ENCODE results near the gene ALPG.
"Not testable (repeated sequence)": the region's sequence is repeated elsewhere in the genome, so short reads cannot be mapped to it uniquely, and the experiment has no call there.

The ALPG gene

GRCh38 chr2:232379610-232380590 is 26.7 kb upstream of the ALPG start:
- H3K9ac ChIP-seq (ENCODE audit: low read length): not testable (repeated sequence)

DNA sequence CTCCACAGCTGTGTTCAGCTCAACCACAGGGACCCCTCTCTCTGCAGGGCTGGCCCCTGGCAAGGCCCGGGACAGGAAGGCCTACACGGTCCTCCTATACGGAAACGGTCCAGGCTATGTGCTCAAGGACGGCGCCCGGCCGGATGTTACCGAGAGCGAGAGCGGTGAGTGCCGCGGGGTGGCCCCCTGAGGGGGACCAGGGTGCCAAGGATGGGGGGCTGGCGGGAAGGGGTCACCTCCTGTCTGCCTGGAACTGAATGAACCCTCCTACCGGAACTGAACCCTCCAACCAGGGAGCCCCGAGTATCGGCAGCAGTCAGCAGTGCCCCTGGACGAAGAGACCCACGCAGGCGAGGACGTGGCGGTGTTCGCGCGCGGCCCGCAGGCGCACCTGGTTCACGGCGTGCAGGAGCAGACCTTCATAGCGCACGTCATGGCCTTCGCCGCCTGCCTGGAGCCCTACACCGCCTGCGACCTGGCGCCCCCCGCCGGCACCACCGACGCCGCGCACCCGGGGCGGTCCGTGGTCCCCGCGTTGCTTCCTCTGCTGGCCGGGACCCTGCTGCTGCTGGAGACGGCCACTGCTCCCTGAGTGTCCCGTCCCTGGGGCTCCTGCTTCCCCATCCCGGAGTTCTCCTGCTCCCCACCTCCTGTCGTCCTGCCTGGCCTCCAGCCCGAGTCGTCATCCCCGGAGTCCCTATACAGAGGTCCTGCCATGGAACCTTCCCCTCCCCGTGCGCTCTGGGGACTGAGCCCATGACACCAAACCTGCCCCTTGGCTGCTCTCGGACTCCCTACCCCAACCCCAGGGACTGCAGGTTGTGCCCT is 25.2 kb upstream of the ALPG start:
- H3K27me3 ChIP-seq (ENCODE audit: control insufficient read depth, insufficient read depth, low read length): peaks cover 43% of the 10 kb centered on the region

More at GRCh38 chr2:232379610-232380590, 26.7 kb upstream of the ALPG start:
- H3K4me1 ChIP-seq (ENCODE audit: control insufficient read depth, insufficient read depth, low read length); H3K9me3 ChIP-seq (ENCODE audit: control insufficient read depth, low read length); H3K36me3 ChIP-seq (ENCODE audit: control insufficient read depth, insufficient read depth, low read length); H3K4me3 ChIP-seq (ENCODE audit: low read length): not testable (repeated sequence)
- H3K27me3 ChIP-seq (ENCODE audit: control insufficient read depth, insufficient read depth, low read length): peaks cover 28% of the 10 kb centered on the region

DNA sequence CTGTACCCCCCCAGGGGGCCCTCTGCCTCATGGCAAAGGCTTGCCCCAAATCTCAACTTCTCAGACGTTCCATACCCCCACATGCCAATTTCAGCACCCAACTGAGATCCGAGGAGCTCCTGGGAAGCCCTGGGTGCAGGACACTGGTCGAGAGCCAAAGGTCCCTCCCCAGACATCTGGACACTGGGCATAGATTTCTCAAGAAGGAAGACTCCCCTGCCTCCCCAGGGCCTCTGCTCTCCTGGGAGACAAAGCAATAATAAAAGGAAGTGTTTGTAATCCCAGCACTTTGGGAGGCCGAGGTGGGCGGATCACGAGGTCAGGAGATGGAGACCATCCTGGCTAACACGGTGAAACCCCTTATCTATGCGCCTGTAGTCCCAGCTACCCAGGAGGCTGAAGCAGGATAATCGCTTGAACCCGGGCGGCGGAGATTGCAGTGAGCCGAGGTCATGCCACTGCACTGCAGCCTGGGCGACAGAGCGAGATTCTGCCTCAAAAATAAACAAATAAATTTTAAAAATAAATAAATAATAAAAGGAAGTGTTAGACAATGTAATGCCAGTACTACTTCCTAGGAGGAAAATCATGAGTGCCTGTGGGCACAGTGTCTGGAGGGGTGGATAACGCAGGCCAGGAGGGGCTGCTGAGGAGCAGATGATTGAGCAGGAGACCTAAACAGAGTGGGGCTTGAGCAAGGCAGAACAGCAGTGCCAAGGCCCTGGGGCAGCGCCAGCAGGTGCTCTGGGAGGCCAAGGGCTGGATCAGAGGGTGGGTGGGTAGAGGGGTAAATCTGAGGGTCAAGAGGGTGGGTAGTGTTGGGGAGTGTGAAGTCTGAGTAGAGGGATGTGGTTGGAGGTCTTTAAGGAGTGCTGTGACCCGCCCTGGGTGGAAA is 24.1 kb upstream of the ALPG start:
- no peaks in the 10 kb centered on the region for H3K9me3 ChIP-seq (ENCODE audit: control insufficient read depth, low read length)
- H3K27me3 ChIP-seq (ENCODE audit: control insufficient read depth, insufficient read depth, low read length): peaks cover 55% of the 10 kb centered on the region
- H3K4me3 ChIP-seq (ENCODE audit: low read length): no peak overlapping the region
- H3K9ac ChIP-seq (ENCODE audit: low read length): no peak overlapping the region
- peaks cover 11% of the 10 kb centered on the region for H3K4me1 ChIP-seq (ENCODE audit: control insufficient read depth, insufficient read depth, low read length)
- no peaks in the 10 kb centered on the region for H3K36me3 ChIP-seq (ENCODE audit: control insufficient read depth, insufficient read depth, low read length)

More for the DNA sequence above, 25.2 kb upstream of the ALPG start:
- not testable (repeated sequence) for H3K9me3 ChIP-seq (ENCODE audit: control insufficient read depth, low read length); H3K4me3 ChIP-seq (ENCODE audit: low read length); H3K9ac ChIP-seq (ENCODE audit: low read length); H3K4me1 ChIP-seq (ENCODE audit: control insufficient read depth, insufficient read depth, low read length); H3K36me3 ChIP-seq (ENCODE audit: control insufficient read depth, insufficient read depth, low read length)

GRCh38 chr2:232384466-232384865 is 22.2 kb upstream of the ALPG start:
- H3K36me3 ChIP-seq (ENCODE audit: control insufficient read depth, insufficient read depth, low read length): no peaks in the 10 kb centered on the region
- H3K4me3 ChIP-seq (ENCODE audit: low read length): no peak overlapping the region
- H3K9ac ChIP-seq (ENCODE audit: low read length): no peak overlapping the region
- H3K9me3 ChIP-seq (ENCODE audit: control insufficient read depth, low read length): no peaks in the 10 kb centered on the region
- peaks cover 71% of the 10 kb centered on the region for H3K27me3 ChIP-seq (ENCODE audit: control insufficient read depth, insufficient read depth, low read length)
- peaks cover 21% of the 10 kb centered on the region for H3K4me1 ChIP-seq (ENCODE audit: control insufficient read depth, insufficient read depth, low read length)

DNA sequence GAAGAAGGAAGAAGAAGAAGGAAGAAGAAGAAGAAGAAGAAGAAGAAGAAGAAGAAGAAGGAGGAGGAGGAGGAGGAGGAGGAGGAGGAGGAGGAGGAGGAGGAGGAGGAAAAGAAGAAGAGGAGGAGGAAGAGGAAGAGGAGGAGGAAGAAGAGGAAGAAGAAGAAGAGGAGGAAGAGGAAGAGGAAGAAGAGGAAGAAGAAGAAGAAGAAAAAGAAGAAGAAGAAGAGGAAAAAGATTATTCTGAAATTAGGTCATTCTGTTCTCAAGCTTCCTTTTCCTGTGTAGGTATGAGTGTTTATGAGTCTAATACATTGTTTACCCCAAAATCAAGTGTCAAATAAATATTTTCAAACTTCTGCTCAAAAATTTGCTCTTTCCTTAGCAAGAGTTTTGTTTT is 21.6 kb upstream of the ALPG start:
- peaks cover 72% of the 10 kb centered on the region for H3K27me3 ChIP-seq (ENCODE audit: control insufficient read depth, insufficient read depth, low read length)
- peaks cover 21% of the 10 kb centered on the region for H3K4me1 ChIP-seq (ENCODE audit: control insufficient read depth, insufficient read depth, low read length)
- H3K9me3 ChIP-seq (ENCODE audit: control insufficient read depth, low read length); H3K9ac ChIP-seq (ENCODE audit: low read length); H3K36me3 ChIP-seq (ENCODE audit: control insufficient read depth, insufficient read depth, low read length); H3K4me3 ChIP-seq (ENCODE audit: low read length): not testable (repeated sequence)

DNA sequence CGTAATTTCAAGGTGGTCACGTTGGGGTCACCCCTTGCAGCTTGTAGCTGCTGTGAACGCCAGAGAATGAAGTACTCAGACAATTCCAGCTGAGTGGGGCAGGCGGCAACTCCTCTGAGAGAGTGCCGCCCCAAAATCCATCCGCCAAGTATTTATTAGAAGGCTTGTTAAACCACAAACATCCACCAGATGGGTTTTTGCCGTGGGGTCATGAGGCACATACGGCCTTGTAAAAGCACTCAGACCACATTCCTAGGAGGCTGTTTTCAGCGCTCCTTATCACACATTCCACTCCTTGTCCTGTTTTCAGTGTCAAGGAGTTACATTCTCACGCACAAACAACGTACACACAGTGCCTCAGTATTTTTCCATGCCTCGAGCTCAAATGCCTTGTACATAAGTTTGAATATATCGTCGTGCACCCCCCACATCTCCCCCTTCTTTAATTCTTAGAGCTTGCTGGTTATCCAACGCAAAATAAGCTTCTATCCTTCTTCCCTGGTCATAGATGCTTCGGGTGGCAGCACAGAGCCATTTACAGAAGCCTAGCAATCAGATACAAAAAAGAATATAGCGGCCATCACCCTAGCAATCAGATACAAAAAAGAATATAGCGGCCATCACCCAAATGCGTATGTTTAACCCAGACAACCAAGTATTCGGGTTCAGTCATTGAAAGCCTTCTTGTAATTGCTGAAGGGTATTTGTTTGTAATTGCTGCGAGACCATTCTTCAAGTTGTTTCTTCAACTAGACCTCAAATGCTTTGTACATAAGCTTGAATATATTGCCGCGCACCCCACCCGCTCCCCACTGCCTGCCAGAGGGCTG is 20.8 kb upstream of the ALPG start:
- Histone ChIP-seq H3K4me3 (ENCODE audit: low read length) (no peak overlapping the region), H3K36me3 (ENCODE audit: control insufficient read depth, insufficient read depth, low read length) (no peaks in the 10 kb centered on the region), H3K4me1 (ENCODE audit: control insufficient read depth, insufficient read depth, low read length) (peaks cover 21% of the 10 kb centered on the region), H3K27me3 (ENCODE audit: control insufficient read depth, insufficient read depth, low read length) (peaks cover 77% of the 10 kb centered on the region), H3K9me3 (ENCODE audit: control insufficient read depth, low read length) (no peaks in the 10 kb centered on the region), H3K9ac (ENCODE audit: low read length) (no peak overlapping the region)

DNA sequence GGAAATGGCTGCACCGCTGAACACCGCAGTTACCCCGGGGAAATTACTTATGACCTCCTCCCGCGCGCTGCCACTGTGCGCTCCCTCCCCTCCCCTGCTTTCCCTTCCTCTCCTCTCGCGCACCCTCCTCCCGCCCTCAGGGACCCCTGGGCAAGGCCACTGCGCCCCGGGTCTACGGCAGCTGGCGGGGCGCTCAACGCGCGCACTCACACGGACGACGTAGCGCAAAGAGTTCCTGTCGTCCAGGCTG is 20.2 kb upstream of the ALPG start:
- Histone ChIP-seq H3K4me1 (ENCODE audit: control insufficient read depth, insufficient read depth, low read length) (peaks cover 21% of the 10 kb centered on the region), H3K9ac (ENCODE audit: low read length) (no peak overlapping the region), H3K9me3 (ENCODE audit: control insufficient read depth, low read length) (no peaks in the 10 kb centered on the region), H3K36me3 (ENCODE audit: control insufficient read depth, insufficient read depth, low read length) (no peaks in the 10 kb centered on the region), H3K27me3 (ENCODE audit: control insufficient read depth, insufficient read depth, low read length) (peaks cover 74% of the 10 kb centered on the region), H3K4me3 (ENCODE audit: low read length) (no peak overlapping the region)

DNA sequence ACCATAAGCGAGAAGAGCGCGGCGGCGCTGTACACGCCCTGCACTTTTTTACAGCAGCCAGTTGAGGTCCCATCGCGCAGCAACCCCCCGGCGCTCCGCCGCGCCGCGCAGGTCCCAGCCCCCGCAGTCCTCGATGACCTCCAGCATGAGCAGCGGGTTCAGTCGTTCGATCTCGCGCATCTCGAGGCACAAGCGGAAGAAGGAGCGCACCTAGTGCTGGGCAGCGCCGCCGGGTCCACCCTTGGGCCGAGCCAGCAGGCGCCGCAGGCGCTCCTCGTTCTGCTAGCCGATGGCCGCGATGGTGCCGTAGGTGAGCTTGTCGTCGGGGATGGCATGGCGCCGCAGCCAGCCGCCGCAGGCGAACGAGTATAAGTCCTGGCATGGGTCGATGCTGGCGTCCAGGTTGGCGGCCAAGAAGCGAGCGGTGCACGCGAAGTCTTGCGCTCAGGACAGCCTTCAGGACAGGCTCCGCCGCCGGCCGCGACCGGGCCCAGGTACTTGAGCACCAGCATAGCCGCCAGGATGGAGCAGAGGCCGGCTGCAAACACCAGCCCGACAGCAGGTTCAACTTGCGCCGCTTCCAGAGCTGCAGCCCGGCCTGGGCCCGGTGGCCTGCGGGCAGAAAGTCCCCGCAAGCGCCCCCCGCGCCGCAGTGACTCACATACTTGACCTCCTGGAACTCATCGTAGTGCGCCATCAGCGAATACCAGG is 19.7 kb upstream of the ALPG start:
- Histone ChIP-seq H3K4me3 (ENCODE audit: low read length) (no peak overlapping the region), H3K9me3 (ENCODE audit: control insufficient read depth, low read length) (no peaks in the 10 kb centered on the region), H3K4me1 (ENCODE audit: control insufficient read depth, insufficient read depth, low read length) (peaks cover 21% of the 10 kb centered on the region), H3K36me3 (ENCODE audit: control insufficient read depth, insufficient read depth, low read length) (no peaks in the 10 kb centered on the region), H3K9ac (ENCODE audit: low read length) (no peak overlapping the region), H3K27me3 (ENCODE audit: control insufficient read depth, insufficient read depth, low read length) (peaks cover 69% of the 10 kb centered on the region)

DNA sequence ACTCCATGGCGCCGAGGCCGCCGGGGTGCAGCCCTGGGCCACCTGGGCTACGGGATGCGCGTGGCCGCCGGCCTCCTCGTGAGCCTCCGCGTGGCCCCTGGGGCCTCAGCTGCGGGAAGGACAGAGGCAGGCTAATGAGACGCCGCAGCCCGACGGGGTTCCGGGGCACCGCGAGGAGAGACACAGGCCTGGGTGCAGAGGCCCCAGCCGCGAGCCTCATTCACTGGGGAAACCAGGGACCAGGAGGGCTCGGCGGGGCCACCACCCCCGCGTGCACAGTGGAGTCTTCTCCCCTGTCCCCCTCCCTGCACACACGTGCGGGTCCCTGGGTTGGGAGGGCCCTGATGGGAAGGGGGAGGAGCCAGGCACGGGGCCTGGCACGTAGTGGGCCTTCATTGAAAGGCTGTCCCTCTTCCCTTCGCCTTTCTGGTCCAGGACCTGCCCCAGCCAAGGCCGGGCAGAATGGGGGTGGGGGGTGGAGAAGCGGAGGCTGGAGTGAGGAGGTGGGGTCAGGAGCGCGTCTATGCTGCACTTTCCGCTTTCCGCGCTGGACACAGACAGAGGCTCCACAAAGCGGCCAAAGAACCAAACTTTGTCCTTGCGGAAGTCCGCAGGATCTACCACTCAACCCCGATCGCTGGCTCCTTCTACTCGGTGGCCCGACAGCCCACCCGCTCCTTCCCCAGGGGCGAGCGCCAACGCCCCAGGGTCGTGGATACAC is 19.0 kb upstream of the ALPG start:
- H3K4me1 ChIP-seq (ENCODE audit: control insufficient read depth, insufficient read depth, low read length): peaks cover 21% of the 10 kb centered on the region
- no peak overlapping the region for H3K4me3 ChIP-seq (ENCODE audit: low read length)
- H3K9ac ChIP-seq (ENCODE audit: low read length): no peak overlapping the region
- peaks cover 62% of the 10 kb centered on the region for H3K27me3 ChIP-seq (ENCODE audit: control insufficient read depth, insufficient read depth, low read length)
- no peaks in the 10 kb centered on the region for H3K36me3 ChIP-seq (ENCODE audit: control insufficient read depth, insufficient read depth, low read length)
- H3K9me3 ChIP-seq (ENCODE audit: control insufficient read depth, low read length): no peaks in the 10 kb centered on the region

DNA sequence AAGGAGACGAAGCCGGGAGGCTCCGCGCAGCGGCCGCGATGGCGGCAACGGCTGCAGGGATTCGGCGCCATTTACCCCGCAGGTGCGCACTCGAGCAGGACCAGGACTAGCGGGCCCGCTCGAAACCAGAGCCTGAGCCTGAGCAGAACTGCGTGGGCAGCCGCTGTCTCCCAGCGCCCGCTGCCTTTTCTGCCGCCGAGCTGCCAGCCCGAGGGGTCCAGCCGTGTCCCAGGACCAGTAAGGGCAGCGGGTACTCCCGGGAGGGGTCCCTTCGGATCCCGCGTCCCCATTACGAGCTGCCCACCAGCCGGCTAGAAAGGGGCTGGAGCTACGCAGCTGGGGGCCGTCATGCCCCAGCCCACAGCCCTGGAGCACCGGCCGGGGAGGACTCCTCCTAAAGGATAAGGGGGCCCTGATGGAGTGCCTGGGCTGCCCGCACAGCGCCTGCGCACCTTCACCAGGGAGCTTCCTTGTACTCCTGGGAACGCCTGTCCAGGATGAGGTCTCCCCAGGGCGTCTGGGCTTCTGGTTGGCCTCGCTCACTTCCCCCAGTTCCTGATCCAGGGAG is 18.2 kb upstream of the ALPG start:
- Histone ChIP-seq H3K4me3 (ENCODE audit: low read length) (no peak overlapping the region), H3K27me3 (ENCODE audit: control insufficient read depth, insufficient read depth, low read length) (peaks cover 59% of the 10 kb centered on the region), H3K9me3 (ENCODE audit: control insufficient read depth, low read length) (no peaks in the 10 kb centered on the region), H3K4me1 (ENCODE audit: control insufficient read depth, insufficient read depth, low read length) (peaks cover 21% of the 10 kb centered on the region), H3K9ac (ENCODE audit: low read length) (no peak overlapping the region), H3K36me3 (ENCODE audit: control insufficient read depth, insufficient read depth, low read length) (no peaks in the 10 kb centered on the region)

All from mucosa of stomach (tissue), 1 donor.